Measurements from ENCODE around the gene MTCL1.

The MTCL1 gene

GRCh38 chr18:8704361-8705237 is 757 bp upstream of the MTCL1 start:
- Histone ChIP-seq H3K27me3 (ENCODE audit: control insufficient read depth, insufficient read depth, low read length) (no peaks in the 10 kb centered on the region), H3K4me3 (ENCODE audit: low read depth, low read length) (peak overlapping the region; percentile 68), H3K4me1 (peaks cover 6% of the 10 kb centered on the region), H2AFZ (peak overlapping the region; percentile 99), H3K36me3 (ENCODE audit: control insufficient read depth, insufficient read depth, low read length) (no peaks in the 10 kb centered on the region), H3K27ac (peak overlapping the region; percentile 82), H3K4me2 (ENCODE audit: low read length) (peak overlapping the region; percentile 80), H3K9ac (no peak overlapping the region), H3K79me2 (no peaks in the 10 kb centered on the region), H3K9me3 (ENCODE audit: control insufficient read depth, low read length) (no peaks in the 10 kb centered on the region)
- TF ChIP-seq, protein P1, sequence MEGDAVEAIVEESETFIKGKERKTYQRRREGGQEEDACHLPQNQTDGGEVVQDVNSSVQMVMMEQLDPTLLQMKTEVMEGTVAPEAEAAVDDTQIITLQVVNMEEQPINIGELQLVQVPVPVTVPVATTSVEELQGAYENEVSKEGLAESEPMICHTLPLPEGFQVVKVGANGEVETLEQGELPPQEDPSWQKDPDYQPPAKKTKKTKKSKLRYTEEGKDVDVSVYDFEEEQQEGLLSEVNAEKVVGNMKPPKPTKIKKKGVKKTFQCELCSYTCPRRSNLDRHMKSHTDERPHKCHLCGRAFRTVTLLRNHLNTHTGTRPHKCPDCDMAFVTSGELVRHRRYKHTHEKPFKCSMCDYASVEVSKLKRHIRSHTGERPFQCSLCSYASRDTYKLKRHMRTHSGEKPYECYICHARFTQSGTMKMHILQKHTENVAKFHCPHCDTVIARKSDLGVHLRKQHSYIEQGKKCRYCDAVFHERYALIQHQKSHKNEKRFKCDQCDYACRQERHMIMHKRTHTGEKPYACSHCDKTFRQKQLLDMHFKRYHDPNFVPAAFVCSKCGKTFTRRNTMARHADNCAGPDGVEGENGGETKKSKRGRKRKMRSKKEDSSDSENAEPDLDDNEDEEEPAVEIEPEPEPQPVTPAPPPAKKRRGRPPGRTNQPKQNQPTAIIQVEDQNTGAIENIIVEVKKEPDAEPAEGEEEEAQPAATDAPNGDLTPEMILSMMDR (IDR thresholded peaks at IDR 0.05): no peak

GRCh38 chr18:8705961-8706790 is 820 bp downstream of the MTCL1 start:
- Histone ChIP-seq H3K4me3 (ENCODE audit: low read depth, low read length) (peak overlapping the region; percentile 38), H3K27me3 (ENCODE audit: control insufficient read depth, insufficient read depth, low read length) (no peaks in the 10 kb centered on the region), H3K4me2 (ENCODE audit: low read length) (peak overlapping the region; percentile 62), H3K4me1 (peaks cover 6% of the 10 kb centered on the region), H3K36me3 (ENCODE audit: control insufficient read depth, insufficient read depth, low read length) (no peaks in the 10 kb centered on the region), H2AFZ (peak overlapping the region; percentile 89), H3K27ac (no peak overlapping the region), H3K9ac (no peak overlapping the region), H3K79me2 (no peaks in the 10 kb centered on the region), H3K9me3 (ENCODE audit: control insufficient read depth, low read length) (no peaks in the 10 kb centered on the region)
- TF ChIP-seq, protein P1 (IDR thresholded peaks at IDR 0.05): no peak

GRCh38 chr18:8706791-8707555 is 1.6 kb downstream of the MTCL1 start:
- H3K79me2 ChIP-seq: no peaks in the 10 kb centered on the region
- no peaks in the 10 kb centered on the region for H3K27me3 ChIP-seq (ENCODE audit: control insufficient read depth, insufficient read depth, low read length)
- peak overlapping the region; percentile 38 for H3K4me3 ChIP-seq (ENCODE audit: low read depth, low read length)
- H3K9ac ChIP-seq: no peak overlapping the region
- peaks cover 6% of the 10 kb centered on the region for H3K4me1 ChIP-seq
- no peaks in the 10 kb centered on the region for H3K36me3 ChIP-seq (ENCODE audit: control insufficient read depth, insufficient read depth, low read length)
- TF ChIP-seq, protein P1 (IDR thresholded peaks at IDR 0.05): peak; percentile 34
- H3K27ac ChIP-seq: peak overlapping the region; percentile 69
- H3K9me3 ChIP-seq (ENCODE audit: control insufficient read depth, low read length): no peaks in the 10 kb centered on the region
- peak overlapping the region; percentile 89 for H2AFZ ChIP-seq
- H3K4me2 ChIP-seq (ENCODE audit: low read length): peak overlapping the region; percentile 62

- peak overlapping the region; percentile 69 for H3K27ac ChIP-seq
These were observed 2.4 kb downstream of the MTCL1 start for GRCh38 chr18:8707556-8708300.

More at GRCh38 chr18:8707556-8708300, 2.4 kb downstream of the MTCL1 start:
- Histone ChIP-seq H3K79me2 (no peaks in the 10 kb centered on the region), H3K9me3 (ENCODE audit: control insufficient read depth, low read length) (no peaks in the 10 kb centered on the region), H2AFZ (peak overlapping the region; percentile 89), H3K9ac (no peak overlapping the region), H3K4me2 (ENCODE audit: low read length) (peak overlapping the region; percentile 62), H3K4me3 (ENCODE audit: low read depth, low read length) (no peak overlapping the region), H3K4me1 (peaks cover 6% of the 10 kb centered on the region), H3K27me3 (ENCODE audit: control insufficient read depth, insufficient read depth, low read length) (no peaks in the 10 kb centered on the region), H3K36me3 (ENCODE audit: control insufficient read depth, insufficient read depth, low read length) (no peaks in the 10 kb centered on the region)
- TF ChIP-seq, protein P1 (IDR thresholded peaks at IDR 0.05): no peak
